Measurements from ENCODE around the gene COA8.

The COA8 gene

DNA sequence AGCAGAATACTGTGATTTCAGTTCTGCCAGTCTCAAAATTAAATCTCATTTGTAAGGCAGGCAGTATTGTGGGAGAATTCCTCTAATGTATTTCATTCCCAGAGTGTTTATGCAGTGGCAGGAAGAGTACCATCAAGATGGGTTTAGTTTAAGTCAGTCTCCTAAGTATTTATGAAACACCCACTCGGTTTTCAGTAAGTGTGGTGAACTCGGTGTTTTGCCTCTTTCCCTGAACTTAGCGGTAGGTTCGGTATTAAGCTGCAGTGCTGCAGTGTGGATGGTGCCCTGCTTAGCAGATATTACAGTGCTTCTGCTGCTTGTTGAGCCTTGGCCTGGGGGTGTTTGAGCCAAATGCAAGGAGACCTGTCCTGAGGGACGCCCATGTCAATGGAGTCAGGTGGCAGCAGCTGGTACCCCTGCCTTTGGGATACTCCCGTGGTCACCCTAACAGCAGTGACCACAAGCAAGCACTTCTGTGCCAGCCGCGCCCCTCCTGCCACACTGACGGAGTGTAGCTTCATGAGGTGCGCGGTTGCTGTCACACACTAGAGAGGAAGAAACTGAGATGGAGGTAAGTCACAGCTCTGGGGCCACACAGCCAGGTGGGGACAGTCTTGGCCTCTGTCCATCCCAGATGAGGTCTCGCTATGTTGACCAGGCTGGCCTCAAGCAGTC, 15.8 kb downstream of the COA8 start:
- no peak for FAIRE-seq

GRCh38 chr14:103581206-103581605, 18.4 kb downstream of the COA8 start:
- TF ChIP-seq CTCF (IDR thresholded peaks at IDR 0.05; ENCODE audit: insufficient read depth, missing control alignments), result no peak
- DNase-seq (ENCODE audit: insufficient read length, low spot score) (no peak), FAIRE-seq (no peak)

More for the DNA sequence above, 15.8 kb downstream of the COA8 start:
- TF ChIP-seq CTCF (IDR thresholded peaks at IDR 0.05; ENCODE audit: insufficient read depth, missing control alignments), result no peak
- no peak for DNase-seq (ENCODE audit: insufficient read length, low spot score)

DNA sequence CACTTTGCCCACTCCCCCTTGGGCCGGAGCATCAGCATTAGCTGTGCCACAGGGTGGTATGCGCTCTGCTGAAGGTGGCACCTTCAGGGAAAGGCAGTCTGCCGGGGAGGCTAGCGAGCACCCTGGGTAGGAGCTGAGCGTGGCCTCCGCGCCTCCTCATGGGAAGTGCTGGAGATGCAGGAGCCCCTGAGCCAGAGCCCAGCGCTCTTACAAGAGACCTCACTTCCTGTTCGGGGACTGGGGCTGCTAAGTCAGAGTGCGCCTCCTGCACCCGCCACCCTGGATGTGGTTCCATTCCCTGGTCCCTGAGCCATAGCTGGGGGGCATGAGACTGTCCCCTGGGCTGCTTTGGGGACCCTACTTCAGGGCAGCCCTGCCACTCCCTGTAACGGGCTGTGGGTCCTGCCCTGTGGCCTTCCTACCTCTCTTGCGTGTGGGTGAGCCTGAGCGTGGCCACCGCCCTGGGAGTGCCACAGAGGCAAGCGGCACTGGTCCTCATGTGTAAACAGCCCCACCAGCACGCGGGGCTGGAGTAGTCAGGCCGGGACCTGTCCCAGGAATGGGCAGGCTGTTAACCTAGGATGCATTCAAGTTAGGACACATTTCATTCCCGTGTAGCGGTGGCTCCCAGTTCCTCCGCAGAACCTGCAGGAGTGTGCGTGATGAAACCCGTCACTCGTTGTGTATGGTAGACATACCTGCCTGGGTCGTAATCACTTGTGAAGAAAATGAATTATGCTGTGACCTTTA, 19.4 kb downstream of the COA8 start:
- no peak for FAIRE-seq
- no peak for DNase-seq (ENCODE audit: insufficient read length, low spot score)
- TF ChIP-seq CTCF (IDR thresholded peaks at IDR 0.05; ENCODE audit: insufficient read depth, missing control alignments), result no peak

DNA sequence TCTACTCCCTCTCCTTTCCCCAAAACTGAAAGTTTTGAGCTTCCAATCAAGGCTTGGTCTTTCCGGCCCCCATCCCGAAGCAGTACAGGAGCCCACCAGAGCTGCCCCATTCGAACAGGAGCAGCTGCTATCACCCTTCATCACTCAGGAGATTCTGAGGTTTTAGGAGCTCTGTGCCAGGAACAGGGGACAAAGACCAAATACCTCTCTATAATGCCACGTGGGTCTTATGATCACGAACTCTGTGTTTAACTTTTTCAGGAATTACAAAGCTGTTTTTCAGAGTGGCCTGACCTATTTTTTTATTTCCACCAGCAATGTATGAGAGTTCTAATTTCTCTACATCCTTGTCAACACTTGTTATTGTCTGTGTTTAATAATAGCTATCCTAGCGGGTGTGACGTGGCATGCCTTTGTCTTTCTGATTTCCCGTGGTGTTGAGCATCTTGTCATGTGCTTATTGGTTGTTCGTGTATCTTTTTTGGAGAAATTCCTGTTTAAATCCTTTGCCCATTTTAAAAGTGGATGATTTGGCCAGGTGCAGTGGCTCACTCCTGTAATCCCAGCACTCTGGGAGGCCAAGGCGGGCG, 21.7 kb downstream of the COA8 start:
- DNase-seq (ENCODE audit: insufficient read length, low spot score) (no peak), FAIRE-seq (no peak)
- TF ChIP-seq CTCF (IDR thresholded peaks at IDR 0.05; ENCODE audit: insufficient read depth, missing control alignments), result no peak

DNA sequence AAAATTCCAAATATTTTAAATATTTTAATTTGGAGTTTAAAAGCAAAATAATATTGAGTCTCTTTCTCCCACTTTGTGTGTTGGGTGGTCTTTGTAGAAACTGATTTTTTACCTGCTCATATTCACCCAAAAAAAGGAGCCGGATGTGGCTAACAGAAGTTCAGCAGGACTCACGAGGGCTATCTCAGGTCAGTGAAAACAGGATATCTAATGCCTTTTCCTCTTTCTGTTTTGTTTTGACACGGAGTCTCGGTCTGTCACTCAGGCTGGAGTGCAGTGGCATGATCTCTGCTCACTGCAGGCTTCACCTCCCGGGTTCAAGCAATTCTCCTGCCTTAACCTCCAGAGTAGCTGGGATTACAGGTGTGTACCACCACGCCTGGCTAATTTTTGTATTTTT, 30.8 kb downstream of the COA8 start:
- no peak for DNase-seq (ENCODE audit: insufficient read length, low spot score)
- FAIRE-seq, result no peak
- no peak for TF ChIP-seq CTCF (IDR thresholded peaks at IDR 0.05; ENCODE audit: insufficient read depth, missing control alignments)

GRCh38 chr14:103594265-103594664, 31.5 kb downstream of the COA8 start:
- no peak for DNase-seq (ENCODE audit: insufficient read length, low spot score)
- no peak for FAIRE-seq
- no peak for TF ChIP-seq CTCF (IDR thresholded peaks at IDR 0.05; ENCODE audit: insufficient read depth, missing control alignments)

Data from D721Med (cell line).